NCI-H526 treated with DMSO at 0.1 percent for 48 hours (cell line): ENCODE results near the gene SBK1.

Experiments
- DNase-seq: peaks from one replicate; lab custom pipeline; 2025; lab: John Stamatoyannopoulos, UW

Gene SBK1

GRCh38 chr16:28282045-28282444 is 10.3 kb upstream of the SBK1 start:
- DNase-seq: no peak

- no peak for DNase-seq
Observed at GRCh38 chr16:28283173-28283572, 9.2 kb upstream of the SBK1 start.

GRCh38 chr16:28283798-28284577 is 8.3 kb upstream of the SBK1 start:
- no peak for DNase-seq

- no peak for DNase-seq
Observed at GRCh38 chr16:28285649-28286048, 6.7 kb upstream of the SBK1 start.

- DNase-seq: no peak
Observed at GRCh38 chr16:28288114-28288513, 4.2 kb upstream of the SBK1 start.

GRCh38 chr16:28289048-28289447 is 3.3 kb upstream of the SBK1 start:
- no peak for DNase-seq

- DNase-seq: no peak
Observed at GRCh38 chr16:28289939-28290858, 2.1 kb upstream of the SBK1 start.

- no peak for DNase-seq
Observed at GRCh38 chr16:28290859-28291254, 1.5 kb upstream of the SBK1 start.

- peak; percentile 52 for DNase-seq
Observed at GRCh38 chr16:28292731-28293600, 641 bp downstream of the SBK1 start.

GRCh38 chr16:28293601-28293960 is 1.3 kb downstream of the SBK1 start:
- DNase-seq: no peak

GRCh38 chr16:28294201-28294600 is 1.9 kb downstream of the SBK1 start:
- no peak for DNase-seq

- no peak for DNase-seq
Observed at GRCh38 chr16:28295276-28295675, 3.0 kb downstream of the SBK1 start.

GRCh38 chr16:28297308-28297707 is 5.0 kb downstream of the SBK1 start:
- DNase-seq: no peak

- no peak for DNase-seq
Observed at GRCh38 chr16:28297784-28298510, 5.6 kb downstream of the SBK1 start.

GRCh38 chr16:28298511-28298878 is 6.2 kb downstream of the SBK1 start:
- peak; percentile 51 for DNase-seq

GRCh38 chr16:28300327-28300726 is 8.0 kb downstream of the SBK1 start:
- no peak for DNase-seq

- no peak for DNase-seq
Observed at GRCh38 chr16:28301154-28301553, 8.8 kb downstream of the SBK1 start.

- DNase-seq: no peak
Observed at GRCh38 chr16:28301620-28302019, 9.3 kb downstream of the SBK1 start.

- DNase-seq: no peak
Observed at GRCh38 chr16:28303132-28303531, 10.8 kb downstream of the SBK1 start.

GRCh38 chr16:28304214-28304613 is 11.9 kb downstream of the SBK1 start:
- no peak for DNase-seq

- DNase-seq: no peak
Observed at GRCh38 chr16:28307936-28308335, 15.6 kb downstream of the SBK1 start.
